PC-9 (cell line): ENCODE data around the gene IL1RL2. TPM values are rescaled to one million over a fixed set of nuclear protein-coding genes. Genes with fewer than 3 reads are reported as not detected.

ENCODE experiments used
- BruUV-seq: library from RNA; stranded (reverse); fragments of 400-500 nt; replicated peaks from 2 replicates; lab custom pipeline; 2021; lab: Mats Ljungman, UMichigan
- CTCF ChIA-PET: fragments of 300-600 bp; sonication (Branson Sonifier 250); formaldehyde crosslinking; loops from one replicate; lab custom pipeline; 2022; ENCODE audit warnings: antibody characterized with exemption; lab: Charles Lee
- POLR2A ChIA-PET: fragments of 300-600 bp; sonication (Branson Sonifier 250); formaldehyde crosslinking; loops from one replicate; lab custom pipeline; 2022; ENCODE audit warnings: antibody characterized with exemption; ENCODE audit not compliant: unreplicated experiment; lab: Charles Lee
- DNase-seq, 2 experiments: peaks; one replicate each; pipeline versions ENCODE4 v3.0.0 to v3.0.0-alpha.2; 2015 to 2022; ENCODE audit warnings: mixed read lengths in 1 of 2
- H2AFZ ChIP-seq: fragments of 200-600 bp; sonication (generic); 2 replicates; pipeline ENCODE4 v1.8.1; 2017; ENCODE audit warnings: antibody characterized with exemption
- H3F3A ChIP-seq: fragments of 200-600 bp; sonication (generic); 2 replicates; pipeline ENCODE4 v1.8.1; 2017; ENCODE audit warnings: antibody characterized with exemption, mild to moderate bottlenecking, low read depth; ENCODE audit not compliant: insufficient read depth
- H3K27ac ChIP-seq: fragments of 200-600 bp; sonication (generic); 2 replicates; pipeline ENCODE4 v1.6.1; 2016; ENCODE audit warnings: mixed run types
- H3K27me3 ChIP-seq: fragments of 200-600 bp; sonication (generic); 2 replicates; pipeline ENCODE4 v1.6.1; 2016; ENCODE audit warnings: low read depth, mixed run types; ENCODE audit not compliant: insufficient read depth
- H3K36me3 ChIP-seq: fragments of 200-600 bp; sonication (generic); 2 replicates; pipeline ENCODE4 v1.6.1; 2016; ENCODE audit warnings: low read depth, mixed run types
- H3K4me1 ChIP-seq: fragments of 200-600 bp; sonication (generic); replicated peaks from 2 replicates; pipeline ENCODE4 v1.6.1; 2016; ENCODE audit warnings: mixed run types; ENCODE audit not compliant: insufficient read depth
- H3K4me2 ChIP-seq: fragments of 200-600 bp; sonication (generic); 2 replicates; pipeline ENCODE4 v1.6.1; 2017; ENCODE audit warnings: mixed run types
- H3K4me3 ChIP-seq: fragments of 200-600 bp; sonication (generic); 2 replicates; pipeline ENCODE4 v1.6.1; 2016; ENCODE audit warnings: mixed run types
- H3K79me2 ChIP-seq: fragments of 200-600 bp; sonication (generic); 2 replicates; pipeline ENCODE4 v1.6.1; 2017; ENCODE audit warnings: low read depth, mixed run types
- H3K9me2 ChIP-seq: fragments of 200-600 bp; sonication (generic); 2 replicates; pipeline ENCODE4 v1.8.1; 2017; ENCODE audit warnings: mild to moderate bottlenecking; ENCODE audit not compliant: insufficient read depth
- H3K9me3 ChIP-seq: fragments of 200-600 bp; sonication (generic); 2 replicates; pipeline ENCODE4 v1.8.1; 2016; ENCODE audit warnings: low read depth; ENCODE audit not compliant: insufficient read depth
- H4K20me1 ChIP-seq: fragments of 200-600 bp; sonication (generic); 2 replicates; pipeline ENCODE4 v1.8.1; 2017; ENCODE audit not compliant: insufficient read depth
- CTCF ChIP-seq: fragments of 200-600 bp; sonication (generic); conservative IDR thresholded peaks from 2 replicates; pipeline ENCODE4 v1.6.1; 2017; ENCODE audit warnings: mixed run types, antibody characterized with exemption, mild to moderate bottlenecking, moderate library complexity
- EZH2 ChIP-seq: fragments of 200-600 bp; sonication (generic); IDR thresholded peaks from 2 replicates; pipeline ENCODE4 v1.8.0; 2017; ENCODE audit warnings: antibody characterized with exemption, low read depth
- intact Hi-C: fragments of 100-400 bp; cut with micrococcal nuclease; formaldehyde crosslinking; loops from one replicate; pipeline ENCODE4 v1.10.0; 2022; ENCODE audit not compliant: unreplicated experiment
- total RNA-seq: library from RNA; stranded (reverse); gene quantifications from 2 replicates; pipeline ENCODE4 v1.2.3, GENCODE V29; 2021

Gene IL1RL2
- total RNA-seq, 1 experiment from 2014 or later: 1.9 TPM

GRCh38 chr2:102176172-102176571 lies 10.7 kb upstream of the IL1RL2 start:
- Histone ChIP-seq H2AFZ (no peak overlapping the region), H3K4me3 (no peak overlapping the region), H3K4me1 (no peaks in the 10 kb centered on the region), H3K27me3 (no peaks in the 10 kb centered on the region), H3F3A (no peaks in the 10 kb centered on the region), H3K79me2 (no peaks in the 10 kb centered on the region), H4K20me1 (no peaks in the 10 kb centered on the region), H3K27ac (no peak overlapping the region), H3K9me3 (no peaks in the 10 kb centered on the region), H3K4me2 (no peak overlapping the region), H3K9me2 (no peaks in the 10 kb centered on the region), H3K36me3 (no peaks in the 10 kb centered on the region)
- intact Hi-C loops: no loop called here
- no peak for TF ChIP-seq CTCF
- TF ChIP-seq EZH2: no peak
- DNase-seq: no peak
- ChIA-PET CTCF (no interaction called here), POLR2A (no interaction called here)
- BruUV-seq: no TSS peak

- H3K27ac ChIP-seq: no peak overlapping the region
- BruUV-seq: no TSS peak
- H3K79me2 ChIP-seq: no peaks in the 10 kb centered on the region
- H3F3A ChIP-seq: no peaks in the 10 kb centered on the region
- H3K27me3 ChIP-seq: no peaks in the 10 kb centered on the region
- H3K4me3 ChIP-seq: no peak overlapping the region
- peaks cover 6% of the 10 kb centered on the region for H3K4me1 ChIP-seq
- no peak for DNase-seq
- H3K9me2 ChIP-seq: no peaks in the 10 kb centered on the region
- TF ChIP-seq EZH2 (no peak), CTCF (no peak)
- no peak overlapping the region for H3K4me2 ChIP-seq
- H4K20me1 ChIP-seq: no peaks in the 10 kb centered on the region
- ChIA-PET CTCF (no interaction called here), POLR2A (no interaction called here)
- no peaks in the 10 kb centered on the region for H3K36me3 ChIP-seq
- H2AFZ ChIP-seq: no peak overlapping the region
- no peaks in the 10 kb centered on the region for H3K9me3 ChIP-seq
- intact Hi-C loops: no loop called here
Measured at GRCh38 chr2:102177814-102178478, 8.9 kb upstream of the IL1RL2 start.

- ChIA-PET POLR2A (no interaction called here), CTCF (no interaction called here)
- Histone ChIP-seq H3K4me1 (peaks cover 6% of the 10 kb centered on the region), H3K9me3 (no peaks in the 10 kb centered on the region), H3K4me2 (no peak overlapping the region), H3K79me2 (no peaks in the 10 kb centered on the region), H2AFZ (no peak overlapping the region), H4K20me1 (no peaks in the 10 kb centered on the region), H3K27me3 (no peaks in the 10 kb centered on the region), H3F3A (no peaks in the 10 kb centered on the region), H3K27ac (no peak overlapping the region), H3K4me3 (no peak overlapping the region), H3K9me2 (no peaks in the 10 kb centered on the region), H3K36me3 (no peaks in the 10 kb centered on the region)
- intact Hi-C loops: no loop called here
- no peak for TF ChIP-seq CTCF
- TF ChIP-seq EZH2: no peak
- no peak for DNase-seq
- BruUV-seq: no TSS peak
Measured at GRCh38 chr2:102179061-102179460, 7.8 kb upstream of the IL1RL2 start.
